Measurements from ENCODE around the gene GEMIN7. TPM values are rescaled to one million over a fixed set of nuclear protein-coding genes. Genes with fewer than 3 reads are reported as not detected.

Gene GEMIN7
- total RNA-seq, 1 donor from 2014 or later = 49.4 TPM

DNA sequence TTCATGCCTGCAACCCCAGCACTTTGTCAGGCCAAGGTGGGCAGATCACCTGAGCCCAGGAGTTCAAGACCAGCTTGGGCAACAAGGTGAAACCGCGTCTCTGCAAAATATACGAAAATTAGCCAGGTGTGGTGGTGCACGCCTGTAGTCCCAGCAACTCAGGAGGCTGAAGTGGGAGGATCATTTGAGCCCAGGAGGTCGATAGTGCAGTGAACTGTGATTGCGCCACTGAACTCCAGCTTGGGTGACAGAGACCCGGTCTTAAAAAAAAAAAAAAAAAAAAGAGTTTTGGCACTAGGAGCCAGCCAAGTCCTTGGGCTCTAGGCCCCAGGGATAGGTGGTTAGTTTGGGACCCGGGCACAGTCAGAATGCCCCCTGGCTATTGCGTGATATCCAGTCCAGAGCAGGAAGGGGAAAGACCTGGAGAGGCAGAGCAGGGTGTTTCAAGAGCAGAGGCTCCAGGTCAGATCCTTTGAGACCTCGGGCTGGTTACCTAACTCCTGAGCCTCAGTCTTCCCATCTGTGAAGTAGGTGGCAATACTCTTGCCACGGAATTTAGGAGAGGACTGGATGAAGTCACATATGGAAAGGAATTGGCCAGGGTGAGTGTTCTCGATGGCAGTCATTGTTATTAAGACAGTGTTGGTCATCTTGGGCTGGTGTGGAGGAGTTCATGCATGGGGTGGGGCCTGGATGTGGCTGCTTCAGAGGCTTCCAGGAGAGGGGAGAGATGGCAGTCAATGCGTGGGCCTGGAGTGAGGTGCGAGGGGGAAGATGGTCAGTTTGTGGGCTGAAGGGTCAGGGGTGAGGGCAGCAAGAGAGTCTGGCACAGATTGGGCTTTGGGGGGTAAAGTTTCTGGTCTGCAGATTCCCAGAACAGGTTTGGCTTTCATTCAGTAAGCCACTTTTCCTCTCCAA, 16.7 kb downstream of the GEMIN7 start:
- no peaks in the 10 kb centered on the region for H3K9me3 Mint-ChIP-seq
- intact Hi-C loops (cut with micrococcal nuclease) = no loop called here
- H3K4me1 Mint-ChIP-seq (ENCODE audit: low read depth) = peaks cover 39% of the 10 kb centered on the region
- H3K36me3 Mint-ChIP-seq (ENCODE audit: low read depth) = peaks cover 18% of the 10 kb centered on the region
- H3K27me3 Mint-ChIP-seq (ENCODE audit: low read depth) = no peaks in the 10 kb centered on the region
- H3K27ac Mint-ChIP-seq = no peak overlapping the region
- DNase-seq (ENCODE audit: low spot score) = no peak
- no peak overlapping the region for H3K4me3 Mint-ChIP-seq (ENCODE audit: low read depth)

DNA sequence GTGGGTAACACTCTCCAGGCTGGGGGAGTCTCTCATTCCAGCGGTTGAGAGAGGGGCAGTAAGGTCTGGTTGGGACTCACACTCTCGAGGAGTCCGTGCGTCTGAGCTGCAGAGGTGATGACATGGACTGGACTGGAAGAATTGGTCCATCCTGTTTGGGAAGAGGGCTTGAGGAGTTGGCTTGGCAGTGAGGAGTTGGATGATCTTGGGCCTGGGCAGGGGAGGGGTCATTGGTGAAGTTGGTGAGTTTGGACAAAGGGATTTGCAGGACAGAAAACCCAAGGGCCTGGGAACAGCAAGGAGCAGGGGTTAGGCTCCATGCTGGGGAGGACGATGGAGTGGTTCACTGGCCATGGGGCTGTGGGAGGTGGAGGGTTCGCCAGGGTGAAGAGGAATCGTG, 17.6 kb downstream of the GEMIN7 start:
- Mint-ChIP-seq H3K4me3 (ENCODE audit: low read depth) (no peak overlapping the region), H3K4me1 (ENCODE audit: low read depth) (peaks cover 34% of the 10 kb centered on the region), H3K27ac (no peak overlapping the region), H3K9me3 (no peaks in the 10 kb centered on the region), H3K36me3 (ENCODE audit: low read depth) (peaks cover 11% of the 10 kb centered on the region), H3K27me3 (ENCODE audit: low read depth) (no peaks in the 10 kb centered on the region)
- no peak for DNase-seq (ENCODE audit: low spot score)
- intact Hi-C loops (cut with micrococcal nuclease) = no loop called here

DNA sequence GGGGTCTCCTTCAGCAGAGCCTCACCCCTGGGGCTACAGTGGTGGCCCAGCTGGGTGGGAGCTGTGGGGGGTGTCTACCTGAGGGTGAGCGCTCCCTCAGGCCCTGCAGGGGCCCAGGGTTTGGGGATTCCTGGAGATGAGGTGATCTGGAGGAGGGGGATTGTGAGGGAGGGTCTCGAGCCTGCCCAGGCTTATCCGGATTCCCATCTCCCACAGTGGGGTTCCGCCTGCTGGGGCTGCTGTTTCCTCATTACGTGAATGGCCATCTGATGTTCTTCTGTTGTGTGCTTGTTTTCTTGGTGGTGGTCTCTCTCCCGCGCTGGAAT, 18.4 kb downstream of the GEMIN7 start:
- no peak overlapping the region for H3K4me3 Mint-ChIP-seq (ENCODE audit: low read depth)
- no peak overlapping the region for H3K27ac Mint-ChIP-seq
- H3K36me3 Mint-ChIP-seq (ENCODE audit: low read depth) = peaks cover 7% of the 10 kb centered on the region
- no peaks in the 10 kb centered on the region for H3K9me3 Mint-ChIP-seq
- H3K4me1 Mint-ChIP-seq (ENCODE audit: low read depth) = peaks cover 31% of the 10 kb centered on the region
- no peaks in the 10 kb centered on the region for H3K27me3 Mint-ChIP-seq (ENCODE audit: low read depth)
- DNase-seq (ENCODE audit: low spot score) = no peak
- intact Hi-C loops (cut with micrococcal nuclease) = no loop called here

DNA sequence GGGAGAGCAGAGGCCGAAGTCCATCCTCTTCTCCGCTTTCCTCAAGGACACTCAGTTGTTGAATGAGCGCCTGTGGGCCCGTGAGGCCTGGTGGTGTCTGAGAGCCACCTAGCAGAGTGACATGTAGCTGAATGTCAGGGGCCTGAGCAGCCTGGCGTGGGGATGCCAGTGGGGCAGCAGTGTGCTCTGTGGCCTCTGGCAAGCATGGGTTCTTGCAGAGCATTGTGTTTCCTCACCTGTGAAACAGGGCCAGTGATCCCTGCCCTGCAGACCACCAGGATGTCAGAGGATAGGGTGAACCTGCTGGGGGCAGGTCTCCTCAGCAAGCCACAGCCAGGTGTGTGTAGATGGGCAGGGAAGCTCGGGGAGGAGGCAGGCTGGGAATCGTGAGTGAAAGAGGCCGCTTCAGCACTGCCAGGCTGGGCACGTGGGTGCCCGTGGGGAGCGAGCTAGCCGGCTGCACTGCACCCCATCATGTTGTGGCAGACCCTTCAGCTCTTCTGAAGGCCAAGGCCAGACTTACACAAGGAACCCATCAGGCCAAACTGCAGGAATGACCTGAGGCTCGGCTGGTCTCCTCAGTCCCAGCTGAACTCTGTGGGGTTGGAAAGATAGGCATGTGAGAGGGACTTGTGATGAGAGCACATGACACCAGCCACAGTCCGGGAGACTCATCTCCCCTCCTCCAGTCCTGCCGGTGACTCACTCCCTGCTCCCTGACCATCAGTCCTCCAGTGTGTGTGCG, 18.9 kb downstream of the GEMIN7 start:
- Mint-ChIP-seq H3K27me3 (ENCODE audit: low read depth) (no peaks in the 10 kb centered on the region), H3K4me3 (ENCODE audit: low read depth) (no peak overlapping the region), H3K27ac (no peak overlapping the region), H3K36me3 (ENCODE audit: low read depth) (peaks cover 7% of the 10 kb centered on the region), H3K9me3 (no peaks in the 10 kb centered on the region), H3K4me1 (ENCODE audit: low read depth) (peaks cover 31% of the 10 kb centered on the region)
- DNase-seq (ENCODE audit: low spot score) = no peak
- intact Hi-C loops (cut with micrococcal nuclease) = no loop called here

DNA sequence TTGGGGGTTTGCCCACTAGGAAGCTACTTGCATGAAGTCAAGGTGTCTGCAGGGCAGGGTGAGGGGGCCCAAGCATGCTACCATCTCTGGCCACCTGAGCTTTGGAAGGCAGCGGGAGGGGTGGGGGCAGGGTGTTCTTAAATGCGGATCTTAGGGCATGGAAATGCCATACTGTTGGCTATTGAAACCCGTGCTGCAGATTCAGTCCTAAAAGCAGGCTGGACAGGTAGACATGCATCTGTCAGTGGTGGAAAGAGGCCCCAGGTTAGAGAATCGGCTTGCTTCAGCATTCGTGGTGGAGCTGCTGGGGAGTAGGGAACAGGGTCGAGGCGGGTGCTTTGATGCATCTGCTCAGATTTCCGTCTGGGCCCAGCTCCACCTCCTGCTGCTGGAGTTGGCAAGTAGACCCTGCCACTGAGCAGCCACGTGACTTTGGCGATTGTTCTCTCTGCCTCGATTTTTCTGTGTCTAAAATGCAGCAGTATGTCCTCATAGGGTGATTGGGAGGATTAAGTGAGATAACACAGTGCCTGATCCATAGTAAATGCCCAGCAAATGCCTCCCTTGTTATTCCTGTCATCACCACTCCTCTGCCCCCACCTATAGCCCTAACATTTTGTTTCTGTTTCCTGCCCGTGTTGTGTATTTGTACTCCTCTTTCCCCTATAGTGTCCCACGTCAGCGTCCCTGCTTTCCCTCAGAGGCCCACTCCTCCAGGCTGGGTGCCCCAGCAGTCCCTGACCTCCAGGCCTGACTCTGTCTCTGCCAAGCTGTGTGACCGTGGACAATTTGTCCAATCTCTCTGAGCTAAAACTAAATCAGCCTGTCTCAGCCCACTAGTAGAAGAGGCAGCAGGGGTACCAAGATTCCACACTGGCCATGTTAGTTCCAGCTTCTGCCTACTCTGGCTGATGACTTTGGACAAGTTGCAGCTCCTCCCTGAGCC, 19.7 kb downstream of the GEMIN7 start:
- Mint-ChIP-seq H3K4me3 (ENCODE audit: low read depth) (no peak overlapping the region), H3K9me3 (no peaks in the 10 kb centered on the region), H3K4me1 (ENCODE audit: low read depth) (peaks cover 27% of the 10 kb centered on the region), H3K27me3 (ENCODE audit: low read depth) (no peaks in the 10 kb centered on the region), H3K36me3 (ENCODE audit: low read depth) (peaks cover 4% of the 10 kb centered on the region), H3K27ac (no peak overlapping the region)
- intact Hi-C loops (cut with micrococcal nuclease) = no loop called here
- no peak for DNase-seq (ENCODE audit: low spot score)

DNA sequence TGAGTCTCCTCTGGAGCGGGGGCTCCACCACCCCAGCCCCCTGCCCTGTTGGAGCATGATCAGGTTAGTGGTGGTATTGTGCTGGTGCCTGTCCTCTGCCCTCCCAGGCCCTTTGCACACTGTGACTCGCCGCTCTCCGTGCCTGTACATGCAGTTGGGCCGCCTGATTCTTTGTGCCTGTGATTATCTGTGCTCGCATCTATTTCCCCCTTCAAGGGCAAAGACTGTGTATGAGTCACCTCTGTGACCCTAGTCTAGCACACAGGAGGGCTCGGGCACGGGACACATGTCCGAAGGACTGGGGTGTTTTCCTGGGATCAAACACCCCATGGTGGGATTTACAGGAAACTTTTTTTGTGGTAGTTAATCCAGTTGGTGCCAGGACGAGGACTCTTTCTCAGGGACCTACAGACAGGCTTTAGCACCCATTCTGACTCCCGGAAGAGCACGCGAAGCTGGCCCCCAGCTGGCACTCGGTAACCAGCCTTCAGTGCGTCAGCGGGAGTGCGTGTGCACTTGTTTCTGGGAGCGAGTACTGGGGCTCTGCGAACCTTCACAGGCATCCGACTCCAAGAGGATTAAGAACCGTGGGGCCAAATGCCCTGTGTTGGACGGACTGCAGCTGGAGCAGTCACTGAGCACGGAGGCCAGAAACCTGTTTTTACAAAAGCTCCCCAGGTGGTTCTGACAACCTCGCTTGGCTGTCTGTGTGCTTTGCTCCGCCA, 20.6 kb downstream of the GEMIN7 start:
- Mint-ChIP-seq H3K27me3 (ENCODE audit: low read depth) (no peaks in the 10 kb centered on the region), H3K36me3 (ENCODE audit: low read depth) (no peaks in the 10 kb centered on the region), H3K4me1 (ENCODE audit: low read depth) (peaks cover 29% of the 10 kb centered on the region), H3K9me3 (no peaks in the 10 kb centered on the region), H3K4me3 (ENCODE audit: low read depth) (no peak overlapping the region), H3K27ac (no peak overlapping the region)
- intact Hi-C loops (cut with micrococcal nuclease) = no loop called here
- DNase-seq (ENCODE audit: low spot score) = no peak

DNA sequence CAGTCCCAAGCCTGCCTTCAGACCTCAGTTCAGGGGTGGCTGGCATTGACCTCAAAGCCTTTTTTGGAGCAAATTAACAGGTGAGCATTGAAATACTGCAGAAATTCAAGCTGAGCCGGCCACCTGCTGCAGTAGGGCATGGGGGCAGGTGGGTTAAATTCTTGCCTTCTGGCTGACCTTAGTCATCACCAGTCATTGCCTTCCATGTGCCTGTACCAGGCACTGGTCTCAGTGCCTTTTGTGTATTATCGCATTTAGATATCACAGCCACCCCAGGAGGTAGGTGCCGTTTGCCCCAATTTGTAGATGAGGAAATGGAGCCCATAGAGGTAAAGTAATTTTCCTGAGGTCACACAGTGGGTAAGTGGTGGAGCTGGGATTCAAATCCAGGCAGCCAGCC, 21.1 kb downstream of the GEMIN7 start:
- H3K27ac Mint-ChIP-seq = no peak overlapping the region
- DNase-seq (ENCODE audit: low spot score) = no peak
- no peaks in the 10 kb centered on the region for H3K36me3 Mint-ChIP-seq (ENCODE audit: low read depth)
- intact Hi-C loops (cut with micrococcal nuclease) = no loop called here
- no peaks in the 10 kb centered on the region for H3K27me3 Mint-ChIP-seq (ENCODE audit: low read depth)
- no peak overlapping the region for H3K4me3 Mint-ChIP-seq (ENCODE audit: low read depth)
- H3K4me1 Mint-ChIP-seq (ENCODE audit: low read depth) = peaks cover 29% of the 10 kb centered on the region
- H3K9me3 Mint-ChIP-seq = no peaks in the 10 kb centered on the region

DNA sequence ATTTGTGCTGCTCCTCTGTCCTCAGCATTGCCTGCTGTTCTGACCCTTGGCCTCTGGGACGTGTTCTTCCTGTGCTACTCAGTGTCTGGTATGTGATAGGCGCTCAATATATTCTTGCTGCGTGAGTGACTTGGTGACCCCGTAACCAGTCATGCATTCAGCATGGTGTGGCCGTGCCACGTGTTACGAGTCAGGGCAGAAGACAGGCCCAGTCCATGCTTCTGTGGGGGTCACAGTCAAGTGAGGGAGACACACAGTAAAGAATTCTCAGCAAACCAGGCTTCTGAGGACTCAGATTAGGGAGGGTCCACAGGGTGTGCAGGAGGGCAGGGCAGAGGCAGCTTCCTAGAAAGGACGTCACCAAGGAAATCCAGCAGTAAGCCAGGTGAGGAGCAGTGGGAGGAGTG, 21.8 kb downstream of the GEMIN7 start:
- Mint-ChIP-seq H3K4me3 (ENCODE audit: low read depth) (no peak overlapping the region), H3K27ac (no peak overlapping the region), H3K36me3 (ENCODE audit: low read depth) (no peaks in the 10 kb centered on the region), H3K27me3 (ENCODE audit: low read depth) (no peaks in the 10 kb centered on the region), H3K9me3 (no peaks in the 10 kb centered on the region), H3K4me1 (ENCODE audit: low read depth) (peaks cover 31% of the 10 kb centered on the region)
- no peak for DNase-seq (ENCODE audit: low spot score)
- intact Hi-C loops (cut with micrococcal nuclease) = no loop called here

DNA sequence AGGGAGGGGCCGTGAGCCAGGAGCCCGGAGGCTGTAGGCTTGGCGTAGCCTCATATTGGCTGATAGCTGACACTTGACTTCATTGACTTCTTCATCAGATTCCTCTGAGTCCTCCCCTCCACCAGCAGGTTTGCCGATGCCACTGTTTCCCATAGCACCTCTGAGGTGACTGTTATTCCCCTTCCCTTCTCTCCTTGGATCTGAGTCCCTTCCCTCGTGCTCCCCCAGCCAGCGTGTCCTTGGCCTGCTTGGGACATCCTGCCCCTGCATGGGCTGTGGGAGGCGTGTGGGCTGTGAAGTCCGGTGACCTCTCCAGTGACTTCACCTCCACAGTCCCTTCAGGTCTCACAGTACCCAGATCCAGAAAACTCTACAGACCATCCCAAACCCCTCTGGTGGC, 22.7 kb downstream of the GEMIN7 start:
- H3K9me3 Mint-ChIP-seq = no peaks in the 10 kb centered on the region

DNA sequence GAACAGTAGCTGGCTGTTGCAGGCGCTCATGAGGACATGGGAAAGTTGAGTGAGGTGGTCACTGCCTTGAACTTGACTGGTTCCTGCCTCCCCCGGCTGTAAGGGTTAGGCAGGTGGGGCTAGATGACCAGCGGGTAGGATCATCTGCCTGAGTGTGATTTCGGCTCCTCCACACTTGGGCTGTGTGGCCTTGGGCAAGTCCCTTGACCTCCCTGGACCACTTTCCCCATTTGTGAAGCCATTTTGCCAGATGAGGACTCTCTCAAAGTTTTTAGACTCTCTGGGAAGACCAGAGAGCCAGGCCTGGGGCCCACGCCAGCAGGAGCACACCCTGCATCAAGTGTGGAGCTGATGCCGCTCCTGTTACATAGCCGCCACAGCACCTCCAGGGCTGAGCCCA, 23.4 kb downstream of the GEMIN7 start:
- H3K36me3 Mint-ChIP-seq (ENCODE audit: low read depth) = no peaks in the 10 kb centered on the region
- no peaks in the 10 kb centered on the region for H3K9me3 Mint-ChIP-seq
- H3K4me3 Mint-ChIP-seq (ENCODE audit: low read depth) = no peak overlapping the region
- no peak for DNase-seq (ENCODE audit: low spot score)
- H3K4me1 Mint-ChIP-seq (ENCODE audit: low read depth) = peaks cover 19% of the 10 kb centered on the region
- H3K27me3 Mint-ChIP-seq (ENCODE audit: low read depth) = no peaks in the 10 kb centered on the region
- intact Hi-C loops (cut with micrococcal nuclease) = no loop called here
- H3K27ac Mint-ChIP-seq = no peak overlapping the region

More for the DNA sequence above, 22.7 kb downstream of the GEMIN7 start:
- H3K27me3 Mint-ChIP-seq (ENCODE audit: low read depth) = no peaks in the 10 kb centered on the region
- no peaks in the 10 kb centered on the region for H3K36me3 Mint-ChIP-seq (ENCODE audit: low read depth)
- H3K4me3 Mint-ChIP-seq (ENCODE audit: low read depth) = no peak overlapping the region
- intact Hi-C loops (cut with micrococcal nuclease) = no loop called here
- DNase-seq (ENCODE audit: low spot score) = no peak
- H3K27ac Mint-ChIP-seq = no peak overlapping the region
- peaks cover 23% of the 10 kb centered on the region for H3K4me1 Mint-ChIP-seq (ENCODE audit: low read depth)

DNA sequence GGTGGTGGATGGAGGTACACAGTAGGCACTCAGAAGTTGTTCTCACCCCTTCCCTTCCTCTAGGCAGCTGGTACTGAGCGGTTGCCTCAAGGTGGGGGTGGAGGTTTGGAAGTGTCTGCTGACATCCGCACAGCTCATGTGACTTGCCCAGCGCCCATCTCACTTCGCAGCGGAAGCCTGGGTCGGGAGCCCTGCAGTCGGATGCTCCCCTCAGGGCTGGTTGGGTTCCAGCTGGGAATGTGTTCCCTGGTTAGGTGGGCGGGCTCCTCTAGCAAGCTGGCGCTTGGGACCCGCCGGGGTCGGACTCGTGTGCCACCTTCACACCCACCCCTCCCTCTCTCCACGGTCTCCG, 24.1 kb downstream of the GEMIN7 start:
- intact Hi-C loops (cut with micrococcal nuclease) = no loop called here
- H3K4me1 Mint-ChIP-seq (ENCODE audit: low read depth) = peaks cover 19% of the 10 kb centered on the region
- DNase-seq (ENCODE audit: low spot score) = no peak

More for the DNA sequence above, 24.1 kb downstream of the GEMIN7 start:
- H3K27ac Mint-ChIP-seq = no peak overlapping the region
- H3K4me3 Mint-ChIP-seq (ENCODE audit: low read depth) = no peak overlapping the region
- H3K36me3 Mint-ChIP-seq (ENCODE audit: low read depth) = no peaks in the 10 kb centered on the region
- no peaks in the 10 kb centered on the region for H3K27me3 Mint-ChIP-seq (ENCODE audit: low read depth)
- no peaks in the 10 kb centered on the region for H3K9me3 Mint-ChIP-seq

Measured in activated T-helper 2 cell treated with anti-CD3 and anti-CD28 coated beads, Interferon-gamma antibody, Interleukin-2, Interleukin-4, amounts not matched to agents 10 μg/mL and 5 μg/mL and 100 μg/mL, durations not matched to agents 14 hours and 24 hours and 36 hours (primary cell).